NK-92 treated with Interleukin-12 subunit alpha and Interleukin-12 subunit beta, amount 100 ng/mL, for 24 hours (cell line): ENCODE results near the gene RNU11.
A peak's percentile ranks its signal among the peaks of the same experiment; 100 is the strongest.
"Not testable (repeated sequence)": the region's sequence is repeated elsewhere in the genome, so short reads cannot be mapped to it uniquely, and the experiment has no call there.

Experiments used
- DNase-seq: peaks from one replicate; lab custom pipeline; 2025; lab: John Stamatoyannopoulos, UW

Gene RNU11

GRCh38 chr1:28663871-28664470 lies 15.6 kb downstream of the RNU11 start:
- DNase-seq = no peak

- no peak for DNase-seq
Measured at GRCh38 chr1:28666806-28667205, 18.4 kb downstream of the RNU11 start.

GRCh38 chr1:28668191-28668955 lies 20.0 kb downstream of the RNU11 start, which contains the start of gene GMEB1:
GMEB1 (plus strand) TSS chr1:28668784; CDS start chr1:28683613, 14,829 bp downstream.
- peak; percentile 85 for DNase-seq

GRCh38 chr1:28668956-28669723 lies 20.7 kb downstream of the RNU11 start:
- DNase-seq = peak; percentile 49

GRCh38 chr1:28671254-28671780 lies 22.9 kb downstream of the RNU11 start:
- no peak for DNase-seq

- DNase-seq = not testable (repeated sequence)
Measured at GRCh38 chr1:28672971-28673370, 24.6 kb downstream of the RNU11 start.

- DNase-seq = no peak
Measured at GRCh38 chr1:28675924-28676257, 27.5 kb downstream of the RNU11 start.

GRCh38 chr1:28680151-28680550 lies 31.8 kb downstream of the RNU11 start:
- DNase-seq = no peak

- no peak for DNase-seq
Measured at GRCh38 chr1:28682840-28683239, 34.4 kb downstream of the RNU11 start.

- DNase-seq = no peak
Measured at GRCh38 chr1:28684937-28685336, 36.5 kb downstream of the RNU11 start.

- DNase-seq = not testable (repeated sequence)
Measured at GRCh38 chr1:28691627-28692026, 43.2 kb downstream of the RNU11 start.
